GM21619 (cell line): ENCODE results near the gene CHCT1.
"Not testable (repeated sequence)": the region's sequence is repeated elsewhere in the genome, so short reads cannot be mapped to it uniquely, and the experiment has no call there.

Experiments used
- ATAC-seq: cut with Tn5 transposase; IDR thresholded peaks from one replicate; pipeline ENCODE4 v1.9.1; 2021; ENCODE audit not compliant: unreplicated experiment

CHCT1 gene

DNA sequence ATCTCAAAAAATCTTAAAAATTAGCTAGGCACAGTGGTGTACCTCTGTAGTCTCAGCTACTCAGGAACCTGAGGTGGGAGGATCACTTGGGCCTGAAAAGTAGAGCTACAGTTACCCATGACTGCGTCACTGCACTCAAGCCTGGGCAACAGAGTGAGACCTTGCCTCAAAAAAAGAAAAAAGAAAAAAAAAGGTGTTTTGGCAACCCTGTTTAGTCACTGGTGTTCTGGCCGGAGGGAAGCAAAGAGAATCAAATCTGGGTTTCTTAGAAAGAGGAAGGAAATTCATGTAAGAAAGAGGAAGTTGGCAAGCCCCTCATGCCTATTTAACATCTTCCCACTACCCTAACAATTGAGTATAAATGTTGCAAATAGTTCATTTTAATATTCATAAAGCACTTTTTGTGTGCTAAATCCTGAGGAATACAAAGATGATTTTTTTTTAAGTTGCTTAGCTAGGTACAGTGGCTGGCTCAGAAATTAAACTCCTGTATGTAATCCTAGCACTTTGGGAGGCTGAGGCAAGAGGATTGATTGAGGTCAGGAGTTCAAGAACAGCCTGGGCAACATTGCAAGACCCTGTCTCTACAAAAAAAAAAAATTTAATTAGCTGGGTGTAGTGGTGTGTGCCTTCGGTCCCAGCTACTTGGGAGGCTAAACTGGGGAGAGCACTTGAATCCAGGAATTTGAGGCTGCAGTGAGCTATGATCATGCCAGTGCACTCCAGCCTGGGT, 23.9 kb upstream of the CHCT1 start:
- peak; percentile 59 for ATAC-seq

DNA sequence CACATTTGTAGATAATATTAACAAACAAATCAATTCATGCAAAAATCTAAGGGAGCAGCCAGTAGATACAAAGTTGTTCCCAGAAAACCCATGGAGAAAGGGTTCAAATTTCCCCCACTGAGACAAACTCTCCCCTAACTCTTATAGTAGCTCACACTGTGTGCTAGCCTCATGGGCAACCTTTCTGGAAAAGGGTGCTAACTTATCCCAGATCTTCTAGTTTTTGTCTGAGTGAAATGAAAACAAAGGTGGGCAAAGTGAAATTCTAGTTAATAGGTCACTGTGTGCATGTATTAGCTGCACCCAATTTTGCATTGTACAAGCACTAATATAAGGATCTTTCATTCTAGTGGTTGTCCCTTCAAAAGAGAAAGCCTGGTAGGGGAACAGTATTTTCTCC, 20.5 kb upstream of the CHCT1 start:
- ATAC-seq: no peak

DNA sequence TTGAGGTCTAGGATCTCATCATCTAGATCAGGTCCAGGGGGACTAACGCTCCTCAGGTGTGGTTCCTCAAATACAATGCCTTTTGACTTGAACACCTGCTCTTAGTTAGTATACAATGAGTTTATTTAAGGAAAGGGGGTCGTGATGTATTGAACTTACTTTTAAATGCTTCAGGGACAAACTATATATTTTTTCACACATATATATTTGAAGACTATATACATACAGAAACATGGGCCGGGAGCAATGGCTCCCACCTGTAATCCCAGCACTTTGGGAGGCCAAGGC, 18.8 kb upstream of the CHCT1 start:
- ATAC-seq: no peak

DNA sequence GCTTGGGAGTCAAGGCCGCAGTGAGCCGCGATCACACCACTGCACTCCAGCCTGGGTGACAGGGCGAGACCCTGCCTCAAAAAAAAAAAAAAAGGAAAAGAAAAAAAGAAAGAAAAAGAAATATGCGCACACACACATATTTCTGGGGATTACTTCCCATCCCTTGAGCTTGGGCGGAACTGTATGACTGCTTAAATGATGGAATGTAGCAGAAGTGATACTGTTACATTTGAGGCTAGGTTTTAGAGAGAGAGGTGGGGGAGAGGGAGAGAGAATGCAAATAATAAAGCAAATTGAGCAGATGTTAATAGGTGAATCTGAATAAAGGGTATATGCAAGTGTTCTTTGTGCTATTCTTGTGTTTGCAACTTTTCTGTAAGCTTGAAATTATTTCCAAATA, 18.3 kb upstream of the CHCT1 start:
- ATAC-seq: no peak

DNA sequence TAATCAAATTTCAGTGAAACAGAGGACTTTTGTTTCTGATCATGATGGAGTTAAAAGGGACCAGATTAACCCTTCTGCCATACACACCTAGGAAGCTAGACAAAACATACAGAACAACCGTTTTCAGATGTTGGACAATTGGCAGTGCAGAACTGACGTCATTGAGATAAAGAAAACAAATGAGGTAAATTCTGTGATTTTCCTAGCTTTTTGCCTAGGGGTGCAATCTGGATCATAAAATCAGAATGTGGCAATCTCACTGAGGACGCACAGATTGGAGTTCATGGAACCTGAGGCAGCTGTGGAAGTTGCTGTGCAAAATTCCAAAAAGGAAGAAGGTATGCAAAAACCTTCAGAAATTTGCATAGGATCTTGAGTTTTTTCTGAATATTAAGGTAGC, 15.4 kb upstream of the CHCT1 start:
- ATAC-seq: no peak

DNA sequence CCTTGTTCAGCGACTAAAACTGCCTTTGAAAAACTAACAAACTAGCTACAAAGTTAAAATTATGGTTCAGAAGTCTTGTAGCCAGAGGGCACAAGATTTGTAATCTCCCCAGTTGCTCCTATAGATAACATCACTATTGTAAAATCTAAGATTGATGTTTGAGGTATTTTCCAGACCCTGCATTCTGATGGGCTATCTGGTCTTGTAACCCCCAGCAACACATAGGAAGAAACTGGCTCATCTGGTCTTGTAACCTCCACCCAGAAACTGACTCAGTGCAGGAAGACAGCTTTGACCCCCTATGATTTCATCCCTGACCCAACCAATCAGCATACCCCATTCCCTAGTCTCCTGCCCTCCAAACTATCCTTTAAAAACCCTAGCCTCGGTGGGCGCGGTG, 12.3 kb upstream of the CHCT1 start:
- no peak for ATAC-seq

DNA sequence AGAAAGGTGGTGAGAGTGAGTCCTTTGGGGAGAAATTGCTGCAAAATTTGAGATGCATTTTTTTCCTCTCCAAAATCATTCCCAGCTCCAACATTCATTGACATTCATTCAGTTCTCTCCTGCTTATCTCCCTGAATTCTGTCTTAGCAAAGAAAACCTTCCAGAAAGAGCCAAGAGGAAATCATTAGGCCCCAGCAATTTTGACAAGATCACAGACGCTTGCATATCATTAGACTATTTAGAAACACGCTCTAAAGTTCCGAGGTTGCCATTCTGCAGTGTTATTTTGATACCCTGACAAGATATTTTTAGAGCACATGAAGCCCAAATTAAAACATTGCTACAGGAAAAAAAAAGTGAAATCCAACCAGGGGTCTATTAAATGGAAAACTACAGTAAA, 9.6 kb upstream of the CHCT1 start:
- ATAC-seq: no peak

DNA sequence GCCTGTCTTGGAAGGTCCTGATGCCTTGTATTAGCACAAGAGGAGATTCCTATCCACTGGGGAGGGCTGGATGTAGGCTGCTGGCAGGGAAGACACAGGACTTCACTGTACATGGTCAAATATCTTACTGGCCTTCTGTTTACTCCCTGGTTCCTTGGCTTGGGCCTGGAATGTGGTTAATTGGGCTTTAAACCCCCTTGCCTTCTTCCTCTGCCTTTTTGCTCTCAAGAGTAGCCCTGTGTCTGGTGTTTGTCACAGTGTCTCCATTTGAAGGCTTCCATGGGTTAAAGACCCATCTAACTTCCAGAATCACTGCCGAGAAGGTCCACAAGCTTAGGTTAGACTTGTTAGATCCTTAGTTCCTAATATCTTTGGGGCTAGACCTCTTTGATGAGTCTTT, 7.1 kb upstream of the CHCT1 start:
- no peak for ATAC-seq

DNA sequence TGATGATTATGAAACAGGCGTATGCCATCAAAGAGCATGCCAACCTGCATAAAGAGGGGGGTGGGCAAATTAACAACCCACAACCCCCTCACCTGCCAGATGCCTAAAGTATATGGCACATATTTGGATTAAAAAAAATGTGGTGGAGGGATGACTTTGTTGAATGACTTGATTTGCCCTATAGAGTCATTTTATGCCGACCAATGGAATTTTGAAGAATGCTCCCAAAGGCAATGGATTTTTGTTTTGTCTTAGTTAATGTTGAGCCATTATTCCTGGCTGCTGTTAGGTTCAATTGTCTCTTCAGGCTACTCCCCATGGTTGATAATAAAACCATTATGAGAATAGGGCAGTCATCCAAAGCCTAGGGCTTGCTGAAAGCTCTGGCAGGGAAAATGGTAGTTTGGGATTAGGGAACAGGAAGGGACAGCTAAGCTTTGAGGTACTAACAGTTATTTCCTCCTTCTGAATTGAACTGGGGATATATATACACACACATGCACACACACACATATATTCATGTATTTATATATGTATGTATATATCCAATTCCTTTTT, 5.8 kb upstream of the CHCT1 start:
- no peak for ATAC-seq

DNA sequence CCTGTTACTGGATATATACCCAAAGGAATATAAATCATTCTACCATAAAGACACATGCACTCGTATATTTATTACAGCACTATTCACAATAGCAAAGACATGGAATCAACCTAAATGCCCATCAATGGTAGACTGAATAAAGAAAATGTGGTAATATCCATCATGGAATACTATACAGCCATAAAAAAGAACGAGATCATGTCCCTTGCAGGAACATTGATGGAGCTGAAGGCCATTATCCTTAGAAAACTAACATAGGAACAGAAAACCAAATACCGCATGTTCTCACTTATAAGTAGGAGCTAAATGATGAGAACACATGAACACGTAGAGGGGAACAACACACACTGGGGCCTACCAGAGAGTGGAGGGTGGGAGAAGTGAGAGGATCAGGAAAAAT, 3.3 kb upstream of the CHCT1 start:
- ATAC-seq: not testable (repeated sequence)

DNA sequence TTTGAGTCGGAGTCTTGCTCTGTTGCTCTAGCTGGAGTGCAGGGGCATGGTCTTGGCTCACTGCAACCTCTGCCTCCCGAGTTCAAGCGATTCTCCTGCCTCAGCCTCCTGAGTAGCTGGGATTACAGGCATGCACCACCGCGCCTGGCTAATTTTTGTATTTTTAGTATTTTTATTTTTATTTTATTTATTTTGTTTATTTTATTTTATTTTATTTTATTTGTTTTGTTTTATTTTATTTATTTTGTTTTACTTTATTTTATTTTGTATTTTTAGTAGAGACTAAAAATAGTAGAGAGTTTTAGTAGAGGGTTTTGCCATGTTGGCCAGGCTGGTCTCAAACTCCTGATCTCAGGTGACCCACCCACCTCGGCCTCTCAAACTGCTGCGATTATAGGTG, 2.4 kb upstream of the CHCT1 start:
- ATAC-seq: not testable (repeated sequence)

DNA sequence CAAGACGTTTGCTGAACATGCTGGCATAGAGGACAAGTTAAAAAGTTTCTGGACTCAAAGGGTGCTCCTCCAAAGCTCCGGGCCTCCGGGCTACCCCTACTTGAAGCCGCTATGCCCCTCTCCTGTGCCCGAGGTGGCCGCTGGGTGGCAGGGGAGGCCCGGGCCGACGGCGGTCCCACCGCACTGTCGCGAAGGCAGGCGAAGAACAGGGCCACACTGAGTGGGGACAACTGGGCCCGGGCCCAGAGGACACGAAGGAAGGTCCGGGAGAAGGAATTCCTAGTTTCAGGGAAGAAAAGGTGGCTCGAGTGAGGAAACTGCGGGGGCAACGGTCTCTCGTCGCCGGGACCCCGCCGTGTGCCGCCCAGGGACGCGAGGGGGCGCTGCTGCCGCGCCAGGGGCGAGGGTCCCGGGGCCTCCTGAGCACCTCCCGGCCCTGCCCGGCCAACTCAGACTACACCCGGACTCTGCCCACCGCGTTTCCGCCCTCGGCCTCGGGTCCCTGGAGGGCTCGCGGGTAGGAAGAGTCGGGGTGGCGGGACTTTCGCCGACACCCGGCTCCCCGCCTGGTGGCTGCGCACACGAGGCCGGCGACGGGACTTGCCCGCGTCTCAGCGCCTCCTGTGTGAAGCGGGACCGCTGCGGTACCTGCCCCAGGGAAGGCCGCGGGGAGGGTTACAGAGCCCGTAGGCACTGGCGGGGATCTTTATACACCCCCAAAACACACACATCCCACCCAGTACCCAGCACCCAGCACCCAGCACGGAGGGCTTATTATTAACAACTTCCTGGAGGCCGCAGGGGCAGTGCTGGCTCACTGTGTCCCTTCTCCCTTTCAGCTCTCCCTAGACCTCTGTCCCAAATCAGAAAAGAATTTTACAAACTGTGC, 772 bp upstream of the CHCT1 start:
- ATAC-seq: peak; percentile 93

DNA sequence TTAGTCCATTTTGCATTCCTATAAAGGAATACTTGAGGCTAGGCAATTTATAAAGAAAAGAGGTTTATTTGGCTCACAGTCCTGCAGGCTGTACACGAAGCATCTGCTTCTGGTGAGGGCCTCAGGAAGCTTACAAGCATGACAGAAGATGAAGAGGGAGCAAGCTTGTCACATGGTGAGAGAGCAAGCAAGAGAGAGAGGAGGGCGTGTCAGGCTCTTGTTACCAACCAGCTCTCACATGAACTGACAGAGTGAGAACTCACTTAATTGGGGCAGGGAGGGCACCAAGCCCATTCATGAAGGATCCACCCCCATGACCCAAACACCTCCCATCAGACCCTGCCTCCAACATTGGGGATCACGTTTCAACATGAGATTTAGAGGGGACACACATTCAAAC, 1.6 kb downstream of the CHCT1 start:
- ATAC-seq: no peak

DNA sequence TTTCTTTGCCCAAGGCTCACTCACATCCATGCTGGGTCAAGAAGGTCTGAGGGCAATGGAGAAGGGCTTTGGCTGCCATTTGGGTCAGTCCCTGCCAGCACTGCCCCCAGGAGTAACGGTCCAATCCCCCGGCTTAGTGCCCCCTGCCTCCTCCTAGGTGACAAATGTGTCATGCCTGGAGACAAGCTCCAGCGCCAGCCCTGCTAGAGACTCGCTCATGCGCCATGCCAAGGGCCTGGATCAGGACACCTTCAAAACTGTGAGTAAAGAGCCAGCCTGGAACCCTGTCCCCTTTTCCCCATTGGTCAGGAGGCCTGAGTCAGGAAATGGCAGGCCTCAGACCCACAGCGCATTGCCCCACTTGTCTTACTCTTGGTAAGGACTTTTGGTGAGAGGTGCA, 3.3 kb downstream of the CHCT1 start:
- no peak for ATAC-seq

DNA sequence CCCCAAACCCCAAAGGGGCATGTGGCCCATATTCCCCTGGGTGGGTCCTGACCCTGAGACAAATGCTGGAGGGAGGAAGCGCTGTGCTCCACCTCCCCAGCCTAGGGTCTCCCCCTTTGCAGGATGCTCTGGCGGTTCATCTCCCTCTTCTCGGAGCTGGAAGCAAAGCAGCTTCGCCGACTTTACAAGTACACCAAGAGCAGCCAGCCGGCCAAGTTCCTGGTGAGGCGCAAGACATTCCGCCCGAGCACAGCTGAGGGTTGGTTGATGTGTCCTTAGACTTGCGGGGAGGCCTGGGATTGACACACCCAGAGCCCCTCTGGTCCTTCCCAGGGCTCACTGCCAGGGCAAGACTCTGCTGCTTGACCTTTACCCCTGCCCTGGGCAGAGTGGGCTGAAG, 4.3 kb downstream of the CHCT1 start:
- ATAC-seq: no peak

DNA sequence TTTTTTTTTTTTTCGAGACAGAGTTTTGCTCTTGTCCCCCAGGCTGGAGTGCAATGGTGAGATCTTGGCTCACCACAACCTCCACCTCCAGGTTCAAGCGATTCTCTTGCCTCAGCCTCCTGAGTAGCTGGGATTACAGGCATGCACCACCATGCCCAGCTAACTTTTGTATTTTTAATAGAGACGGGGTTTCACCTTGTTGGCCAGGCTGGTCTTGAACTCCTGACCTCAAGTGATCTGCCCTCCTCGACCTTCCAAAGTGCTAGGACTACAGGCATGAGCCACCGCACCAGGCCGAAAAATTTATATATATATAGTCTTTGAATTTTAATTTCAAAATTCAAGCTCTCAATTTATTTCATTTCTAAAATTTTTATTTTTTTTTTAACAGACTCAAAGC, 6.2 kb downstream of the CHCT1 start:
- not testable (repeated sequence) for ATAC-seq

DNA sequence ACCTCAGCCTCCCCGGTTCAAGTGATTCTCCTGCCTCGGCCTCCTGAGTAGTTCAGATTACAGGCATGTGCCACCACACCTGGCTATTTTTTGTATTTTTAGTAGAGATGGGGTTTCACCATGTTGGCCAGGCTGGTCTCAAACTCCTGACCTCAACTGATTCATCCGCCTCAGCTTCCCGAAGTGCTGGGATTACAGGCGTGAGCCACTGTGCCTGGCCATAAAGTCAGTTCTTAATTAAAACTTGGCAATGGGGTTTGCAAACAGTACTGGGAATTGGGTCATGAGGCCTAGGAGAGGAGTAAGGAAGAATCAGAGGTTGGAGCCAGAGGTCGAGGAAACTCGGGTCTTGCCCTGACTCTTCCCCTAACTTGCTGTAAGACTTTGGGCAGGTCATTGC, 8.3 kb downstream of the CHCT1 start:
- not testable (repeated sequence) for ATAC-seq

DNA sequence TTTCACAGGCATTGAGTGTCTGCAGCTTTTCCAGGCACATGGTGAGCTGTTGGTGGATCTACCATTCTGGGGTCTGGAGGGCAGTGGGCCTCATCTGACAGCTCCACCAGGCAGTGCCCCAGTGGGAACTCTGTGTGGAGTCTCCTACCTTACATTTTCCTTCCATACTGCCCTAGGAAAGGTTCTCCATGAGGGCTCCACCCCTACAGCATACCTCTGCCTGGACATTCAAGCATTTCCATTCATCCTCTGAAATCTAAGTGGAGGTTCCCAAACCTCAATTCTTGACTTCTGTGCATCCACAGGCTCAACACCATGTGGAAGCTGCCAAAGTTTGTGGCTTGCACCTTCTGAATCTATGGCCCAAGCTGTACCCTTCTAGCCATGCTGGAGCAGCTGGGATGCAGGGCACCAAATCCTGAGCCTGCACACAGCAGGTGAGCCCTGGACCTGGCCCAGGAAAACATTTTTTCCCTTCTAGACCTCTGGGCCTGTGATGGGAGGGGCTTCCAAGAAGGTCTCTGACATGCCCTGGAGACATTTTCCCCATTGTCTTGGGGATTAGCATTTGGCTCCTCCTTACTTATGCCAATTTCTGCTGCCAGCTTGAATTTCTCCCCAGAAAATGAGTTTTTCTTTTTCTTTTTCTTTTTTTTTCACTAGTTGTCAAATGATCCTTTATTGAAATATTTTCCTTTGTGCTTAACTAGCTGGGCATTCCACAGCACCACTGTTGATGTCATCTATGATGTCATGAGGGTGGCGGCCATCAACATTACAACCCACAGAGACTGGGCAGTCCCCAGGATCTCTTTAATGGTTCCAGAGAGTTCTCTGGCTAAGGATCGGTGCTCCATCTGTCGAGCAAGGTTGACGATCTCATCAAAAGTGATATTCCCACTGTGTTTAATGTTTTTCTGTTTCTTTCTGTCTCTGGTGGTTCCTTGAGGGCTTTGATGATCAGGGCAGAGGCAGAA, 11.0 kb downstream of the CHCT1 start:
- not testable (repeated sequence) for ATAC-seq

DNA sequence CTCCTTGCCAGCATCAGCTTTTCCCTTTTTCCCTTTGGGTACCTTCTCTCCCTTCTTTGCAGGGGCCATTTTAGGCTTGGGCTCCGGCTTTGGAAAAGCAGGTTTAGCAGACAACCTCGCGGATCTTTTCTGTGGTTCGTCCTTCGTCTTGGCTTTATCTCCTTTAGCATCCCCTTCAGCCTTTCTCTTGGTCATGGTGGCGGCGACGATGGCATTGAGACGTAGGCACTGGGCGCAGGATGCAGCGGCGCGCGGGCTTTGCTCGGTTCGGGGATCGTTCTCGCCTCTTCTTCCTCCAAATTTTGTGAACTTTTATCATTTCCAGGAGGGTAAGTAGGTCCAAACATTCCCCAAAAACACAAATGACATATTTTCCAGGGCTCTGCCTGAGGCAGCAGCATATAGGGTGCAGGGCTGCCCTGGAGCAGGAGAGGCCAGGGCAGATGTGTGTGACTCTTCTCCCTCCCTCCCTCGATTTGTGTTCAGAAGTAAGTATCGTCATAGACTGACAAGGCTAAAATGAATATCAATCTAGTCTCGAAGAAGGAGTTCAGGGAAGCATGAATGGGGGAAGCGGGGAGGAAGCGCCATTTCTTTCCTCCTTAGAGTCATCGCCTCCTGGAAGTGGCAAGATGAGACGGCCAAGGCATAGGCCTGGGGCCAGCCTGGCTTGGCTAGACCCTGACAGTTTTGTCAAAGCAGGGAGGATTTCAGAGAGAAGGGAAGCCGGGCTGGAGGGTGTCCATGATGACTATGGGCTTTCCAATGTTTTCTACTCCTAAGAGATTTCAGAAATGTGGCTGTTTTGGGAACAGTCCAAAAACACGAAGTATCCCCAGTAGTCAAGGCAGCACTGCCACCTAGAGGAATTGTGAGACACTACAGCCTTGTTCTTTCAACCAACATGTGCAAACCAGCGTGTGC, 13.2 kb downstream of the CHCT1 start:
- ATAC-seq: no peak

DNA sequence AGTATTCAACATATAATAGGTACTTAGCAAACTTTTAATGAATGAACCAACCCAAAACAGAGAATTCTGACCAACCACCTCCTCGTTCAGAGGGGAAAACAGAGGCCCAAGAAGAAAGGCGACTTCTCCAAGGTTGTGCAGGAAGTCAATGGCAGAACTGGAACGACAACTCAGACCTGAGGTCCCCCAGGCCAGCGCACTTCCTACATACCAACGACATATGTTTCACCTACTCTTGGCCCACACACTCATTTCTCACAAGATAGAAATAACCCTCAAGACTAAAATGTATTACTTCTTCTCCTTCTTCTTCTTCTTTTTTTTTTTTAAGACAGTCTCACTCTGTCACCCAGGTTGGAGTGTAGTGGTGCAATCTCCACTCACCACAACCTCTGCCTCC, 14.4 kb downstream of the CHCT1 start:
- ATAC-seq: no peak
